CD4-positive, alpha-beta T cell treated with Interleukin-17A for 4 hours (primary cell): Measurements from ENCODE around the gene PRKACA.

Experiments
- DNase-seq: peaks from one replicate; pipeline ENCODE4 v3.0.0-alpha.2; 2020; ENCODE audit warnings: mixed read lengths

PRKACA gene

GRCh38 chr19:14116525-14116917 lies 1.0 kb downstream of the PRKACA start:
- no peak for DNase-seq

GRCh38 chr19:14115756-14116155 lies 1.8 kb downstream of the PRKACA start:
- DNase-seq, result no peak

- peak; percentile 61 for DNase-seq
These were observed 2.7 kb downstream of the PRKACA start for GRCh38 chr19:14114854-14115253.

- no peak for DNase-seq
These were observed 3.1 kb downstream of the PRKACA start for GRCh38 chr19:14114439-14114838.

DNA sequence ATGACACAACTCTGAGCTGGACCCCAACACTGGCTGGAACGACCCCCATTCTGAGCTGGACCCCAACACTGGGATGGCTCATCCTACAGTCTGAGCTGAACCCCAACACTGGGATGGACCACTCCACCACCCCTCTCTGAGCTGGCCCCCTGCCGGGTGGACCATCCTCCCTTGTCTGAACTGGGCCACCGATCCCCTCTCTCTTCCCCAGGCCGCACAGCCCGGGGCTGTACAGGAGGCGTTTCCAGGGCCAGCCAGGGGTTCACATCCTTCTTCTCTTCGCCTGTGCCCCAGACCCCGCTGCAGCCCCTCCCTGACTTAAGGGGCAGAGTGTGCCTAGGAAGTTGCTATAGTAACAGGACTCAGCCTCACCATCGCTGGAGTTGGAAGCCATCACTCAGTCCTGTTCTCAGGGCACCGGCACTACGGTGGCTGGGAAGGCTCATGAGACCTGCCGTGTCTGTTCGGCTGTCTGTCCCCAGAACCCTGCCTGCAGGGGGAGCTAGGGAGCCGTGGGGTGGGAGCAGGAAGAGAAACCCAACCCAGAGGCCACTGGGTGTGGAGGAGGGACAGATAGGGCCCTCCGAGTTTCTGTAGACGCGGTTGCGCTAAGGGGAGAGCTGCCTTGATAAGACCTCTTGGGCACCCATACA lies 3.7 kb downstream of the PRKACA start:
- peak; percentile 47 for DNase-seq

- DNase-seq, result no peak
These were observed 4.7 kb downstream of the PRKACA start for GRCh38 chr19:14112809-14113385.

GRCh38 chr19:14112051-14112808 lies 5.3 kb downstream of the PRKACA start:
- peak; percentile 22 for DNase-seq

DNA sequence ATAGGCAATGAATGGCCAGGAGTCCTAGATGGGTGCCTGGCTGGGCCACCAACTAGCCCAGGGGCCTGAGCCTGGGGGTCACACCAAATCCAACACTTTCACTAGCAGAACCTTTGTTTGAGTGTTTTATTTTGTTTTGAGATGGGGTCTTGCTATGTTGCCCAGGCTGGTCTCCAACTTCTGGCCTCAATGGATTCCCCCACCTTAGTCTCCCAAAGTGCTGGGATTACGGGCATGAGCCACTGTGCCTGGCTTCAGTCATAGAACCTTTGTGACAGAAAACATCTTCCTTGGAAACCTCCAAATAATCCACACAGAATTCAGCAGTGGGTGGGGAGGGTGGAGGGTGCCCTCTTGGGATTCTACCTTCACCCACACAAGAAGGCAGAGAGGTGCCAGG lies 6.1 kb downstream of the PRKACA start:
- DNase-seq, result no peak

DNA sequence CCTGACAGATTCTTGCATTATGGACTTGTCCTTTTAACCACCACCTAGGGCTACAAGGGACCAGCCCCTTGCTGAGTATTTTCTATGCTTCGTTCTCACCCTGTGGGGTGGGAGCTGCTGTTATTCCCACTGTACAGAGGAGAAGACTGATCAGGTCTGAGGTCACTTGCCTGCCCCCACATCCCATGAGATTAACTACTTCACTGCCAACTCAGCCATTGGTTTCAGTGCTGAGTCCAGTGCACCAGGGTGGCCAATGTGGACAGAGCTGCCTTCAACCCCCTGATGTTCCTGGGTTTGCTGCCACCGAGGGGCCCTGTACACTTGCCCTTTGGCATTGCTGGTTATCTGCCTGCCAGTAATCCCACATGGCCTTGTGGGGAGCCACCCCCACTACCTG lies 6.9 kb downstream of the PRKACA start:
- no peak for DNase-seq

GRCh38 chr19:14107581-14108461 lies 9.7 kb downstream of the PRKACA start:
- no peak for DNase-seq

DNA sequence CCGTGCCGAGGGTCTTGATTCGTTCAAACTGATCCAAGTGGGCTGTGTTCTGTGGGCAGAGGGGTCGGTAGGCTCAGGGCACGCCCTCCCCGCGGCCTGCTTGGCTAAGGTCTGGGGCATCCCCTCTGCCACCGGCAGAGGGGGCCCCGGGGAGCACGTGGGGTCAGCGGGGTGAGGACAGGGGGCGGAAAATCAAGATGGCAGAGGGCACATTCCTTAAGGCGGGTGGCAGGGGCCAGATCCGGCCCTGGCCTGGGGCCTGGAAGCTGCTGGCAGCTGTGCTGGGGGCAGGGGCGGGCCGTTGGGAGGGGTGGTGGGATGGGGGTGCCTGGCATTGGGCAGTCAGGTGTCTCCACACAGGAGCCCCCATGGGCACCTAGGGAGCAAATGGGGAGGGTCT lies 10.7 kb downstream of the PRKACA start:
- DNase-seq, result no peak

DNA sequence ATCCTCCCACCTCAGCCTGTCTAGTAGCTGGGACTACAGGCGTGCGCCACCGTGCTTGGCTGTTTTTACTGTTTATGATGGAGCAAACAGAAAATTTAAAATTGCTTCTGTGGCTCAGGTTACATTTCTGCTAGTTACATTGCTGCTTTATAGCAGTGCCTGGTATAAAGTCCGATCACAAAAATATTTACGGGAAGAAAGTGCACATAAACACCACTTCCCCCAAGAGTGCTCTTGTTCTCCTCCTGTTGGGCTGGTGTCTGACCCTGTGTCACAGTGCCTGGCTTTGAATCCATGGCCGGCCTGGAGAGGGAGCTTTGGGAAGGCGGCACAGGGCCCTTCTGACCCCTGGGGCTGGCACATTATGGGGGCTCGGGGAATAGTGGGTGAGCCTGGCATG lies 11.9 kb downstream of the PRKACA start:
- DNase-seq, result no peak

- DNase-seq, result no peak
These were observed 14.3 kb downstream of the PRKACA start for GRCh38 chr19:14103310-14103709.

- no peak for DNase-seq
These were observed 14.8 kb downstream of the PRKACA start for GRCh38 chr19:14102756-14103155.

- DNase-seq, result no peak
These were observed 15.4 kb downstream of the PRKACA start for GRCh38 chr19:14102102-14102696.

DNA sequence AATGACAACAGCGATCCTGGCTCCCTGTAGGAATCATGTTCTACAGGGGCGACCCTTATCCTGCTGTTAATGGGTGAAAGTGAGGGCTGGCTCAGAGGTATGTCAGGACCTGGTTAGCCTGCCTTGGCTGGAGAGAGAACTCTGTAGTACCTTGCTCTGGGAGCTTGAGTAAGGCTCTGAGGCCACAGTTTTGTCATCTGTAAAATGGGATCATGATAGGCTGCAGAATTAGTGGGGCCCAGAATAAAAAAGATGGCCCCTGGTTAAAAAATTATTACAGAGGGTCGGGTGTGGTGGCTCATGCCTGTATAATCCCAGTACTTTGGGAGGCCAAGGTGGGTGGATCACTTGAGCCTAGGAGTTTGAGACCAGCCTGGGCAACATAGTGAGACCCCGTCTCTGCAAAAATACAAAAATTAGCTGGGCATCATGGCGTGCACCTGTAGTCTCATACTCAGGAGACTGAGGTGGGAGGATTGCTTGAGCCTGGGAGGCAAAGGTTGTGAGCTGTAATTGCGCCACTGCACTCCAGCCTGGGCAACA lies 16.5 kb downstream of the PRKACA start:
- DNase-seq, result no peak

DNA sequence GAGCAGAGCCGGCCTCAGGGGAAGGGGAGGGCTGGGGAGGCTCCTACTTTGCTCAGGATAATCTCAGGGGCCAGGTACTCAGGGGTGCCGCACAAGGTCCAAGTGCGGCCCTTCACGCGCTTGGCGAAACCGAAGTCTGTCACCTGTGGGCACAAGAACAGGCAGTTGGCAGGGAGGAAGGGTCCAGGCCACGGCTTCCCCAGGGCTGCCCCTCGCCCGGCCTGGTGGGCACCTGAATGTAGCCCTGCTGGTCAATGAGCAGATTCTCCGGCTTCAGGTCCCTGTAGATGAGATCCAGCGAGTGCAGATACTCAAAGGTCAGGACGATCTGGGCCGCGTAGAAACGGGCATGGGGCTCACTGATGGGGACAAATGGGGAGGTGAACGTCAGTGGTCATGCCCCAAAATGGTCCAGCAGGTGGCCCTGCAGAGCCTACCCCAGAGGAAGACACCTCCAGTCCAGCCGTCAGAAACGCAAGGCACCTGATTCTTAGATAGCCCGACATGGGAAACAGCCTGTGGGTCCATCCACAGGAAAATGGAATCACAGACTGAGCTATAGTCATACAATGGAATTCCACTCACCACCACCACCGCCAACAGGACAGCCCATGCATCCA lies 19.9 kb downstream of the PRKACA start:
- DNase-seq, result no peak

- DNase-seq, result no peak
These were observed 21.1 kb downstream of the PRKACA start for GRCh38 chr19:14096272-14096992.

- DNase-seq, result no peak
These were observed 22.7 kb downstream of the PRKACA start for GRCh38 chr19:14094854-14095253.

- DNase-seq, result no peak
These were observed 24.3 kb downstream of the PRKACA start for GRCh38 chr19:14093117-14093823.
